K562 (cell line): ENCODE results near the gene LENEP. TPM values are rescaled to one million over a fixed set of nuclear protein-coding genes. Genes with fewer than 3 reads are reported as not detected.

Experiments
- BRD4 ChIP-seq: fragments of 200-600 bp; sonication (generic); IDR thresholded peaks from 2 replicates; pipeline ENCODE4 v1.6.1; 2017; ENCODE audit warnings: inconsistent platforms
- RBM39 ChIP-seq: fragments of 200-400 bp; formaldehyde crosslinking; optimal IDR thresholded peaks from 2 replicates; pipeline ENCODE3; 2018; ENCODE audit warnings: low read depth, low read length
- SMARCE1 ChIP-seq: fragments of 450-650 bp; IDR thresholded peaks from 2 replicates; pipeline ENCODE4 v1.7.1; 2016; ENCODE audit warnings: mild to moderate bottlenecking
- ZBTB7A ChIP-seq: IDR thresholded peaks from 2 replicates; pipeline ENCODE4 v1.6.1; 2011; ENCODE audit warnings: low read depth, mild to moderate bottlenecking, low read length, moderate library complexity, borderline replicate concordance; ENCODE audit not compliant: control insufficient read depth
- ZNF232 ChIP-seq: sonication (generic); formaldehyde crosslinking; IDR thresholded peaks from 2 replicates; pipeline ENCODE4 v1.8.0; 2022; ENCODE audit warnings: mild to moderate bottlenecking, missing genetic modification reagents
- polyA plus RNA-seq, 8 experiments: library from polyadenylated mRNA; depleted of rRNA in 4 of 8; stranded (reverse) in 5 of 8; unstranded in 3 of 8; fragments of >200 nt; fragmentation: Nextera tagmentation in 2 of 8; fragmentation: Illumina TruSeq in 1 of 8; extraction: Ambion mirVana in 2 of 8; extraction: Trizol in 1 of 8; gene quantifications; 2 replicates each; pipeline versions ENCODE4 v1.2.1 to v1.2.3, GENCODE V29; 2011 to 2014; ENCODE audit warnings: inconsistent platforms in 1 of 8, missing spikeins in 1 of 8
- total RNA-seq, 7 experiments: library from RNA; depleted of rRNA in 6 of 7; stranded (reverse); fragments of >200 nt in 6 of 7; fragmentation: Illumina TruSeq in 2 of 7; extraction: Trizol in 2 of 7; gene quantifications; 2 replicates each; pipeline versions ENCODE4 v1.2.1 to v1.2.3, GENCODE V29; 2011 to 2021; ENCODE audit warnings: low replicate concordance in 1 of 7
- TF ChIP-seq, protein P1 (sequence below), 2 experiments: IDR thresholded peaks; 2 replicates each; pipeline ENCODE4 v1.6.1; 2011; ENCODE audit warnings: borderline replicate concordance in 1 of 2, control low read depth in 1 of 2, low read depth in 1 of 2, low read length in 1 of 2, mild to moderate bottlenecking in 1 of 2, mixed read lengths in 1 of 2, moderate library complexity in 1 of 2; ENCODE audit not compliant: insufficient read depth in 1 of 2, insufficient read length in 1 of 2, poor library complexity in 1 of 2, severe bottlenecking in 1 of 2; ENCODE audit errors: extremely low read depth in 1 of 2
- TF ChIP-seq, protein P2 (sequence below), 2 experiments: fragments of 150-350 bp in 1 of 2; IDR thresholded peaks; 2 replicates each; pipeline ENCODE4 v1.6.1; 2012 to 2016; ENCODE audit warnings: low read depth in 2 of 2, low read length in 2 of 2, mild to moderate bottlenecking in 1 of 2, moderate library complexity in 1 of 2
- TF ChIP-seq, protein P3 (sequence below), 2 experiments: fragments of 450-650 bp; IDR thresholded peaks; 2 replicates each; pipeline ENCODE4 v1.6.1; 2016; ENCODE audit warnings: mild to moderate bottlenecking in 2 of 2, borderline replicate concordance in 1 of 2, low read depth in 1 of 2, moderate library complexity in 1 of 2

LENEP gene
- total and polyA plus RNA-seq, 9 of the 15 experiments (the other 6 are each of a cell fraction or from before 2014, with no cell fraction given) = 0.23 to 0.87 (median 0.67) TPM; not detected in 5

DNA sequence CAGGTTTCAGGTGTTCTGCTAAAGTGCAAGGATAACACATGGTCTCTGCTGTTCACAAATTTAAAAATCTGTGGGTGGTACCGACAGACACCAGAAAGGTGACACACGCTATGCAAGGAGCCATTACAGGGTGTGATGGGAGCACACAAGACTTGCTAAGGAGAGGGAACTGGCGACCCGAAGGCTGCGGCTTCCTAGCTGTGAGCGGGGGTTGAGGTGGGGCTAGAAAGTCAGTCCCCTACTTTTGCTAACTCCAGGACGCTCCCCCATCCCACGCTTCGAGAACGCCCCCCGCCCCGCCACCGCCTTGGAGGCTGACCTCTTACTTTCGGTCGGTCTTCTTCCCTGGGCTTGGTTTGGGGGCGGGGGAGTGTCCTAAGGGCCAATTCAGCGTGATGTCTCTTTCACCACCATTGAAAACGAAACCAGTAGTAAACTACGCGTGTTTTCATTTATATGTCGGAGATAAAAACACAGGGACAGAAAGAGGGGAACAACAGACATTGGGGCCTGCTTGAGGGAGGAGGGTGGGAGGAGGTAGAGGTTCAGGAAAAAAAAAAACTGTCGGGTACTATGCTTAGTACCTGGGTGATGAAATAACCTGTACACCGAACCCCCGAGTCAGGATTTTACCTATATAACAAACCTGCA, 17.9 kb upstream of the LENEP start (continued):
- TF ChIP-seq ZNF232 (CRISPR knock-in tag) (no peak), SMARCE1 (no peak), RBM39 (no peak), ZBTB7A (peak; percentile 74), BRD4 (peak; percentile 77; the same call in 1 of the 2 replicates)
- TF ChIP-seq, protein P1, sequence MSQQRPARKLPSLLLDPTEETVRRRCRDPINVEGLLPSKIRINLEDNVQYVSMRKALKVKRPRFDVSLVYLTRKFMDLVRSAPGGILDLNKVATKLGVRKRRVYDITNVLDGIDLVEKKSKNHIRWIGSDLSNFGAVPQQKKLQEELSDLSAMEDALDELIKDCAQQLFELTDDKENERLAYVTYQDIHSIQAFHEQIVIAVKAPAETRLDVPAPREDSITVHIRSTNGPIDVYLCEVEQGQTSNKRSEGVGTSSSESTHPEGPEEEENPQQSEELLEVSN (IDR thresholded peaks at IDR 0.05; ENCODE audit: borderline replicate concordance in 1 of 2, extremely low read depth in 1 of 2, insufficient read depth in 1 of 2, insufficient read length in 1 of 2, low read depth in 1 of 2, low read length in 1 of 2, poor library complexity in 1 of 2, severe bottlenecking in 1 of 2) = peak in 1 of 2 experiments; percentile 24
- TF ChIP-seq, protein P2, sequence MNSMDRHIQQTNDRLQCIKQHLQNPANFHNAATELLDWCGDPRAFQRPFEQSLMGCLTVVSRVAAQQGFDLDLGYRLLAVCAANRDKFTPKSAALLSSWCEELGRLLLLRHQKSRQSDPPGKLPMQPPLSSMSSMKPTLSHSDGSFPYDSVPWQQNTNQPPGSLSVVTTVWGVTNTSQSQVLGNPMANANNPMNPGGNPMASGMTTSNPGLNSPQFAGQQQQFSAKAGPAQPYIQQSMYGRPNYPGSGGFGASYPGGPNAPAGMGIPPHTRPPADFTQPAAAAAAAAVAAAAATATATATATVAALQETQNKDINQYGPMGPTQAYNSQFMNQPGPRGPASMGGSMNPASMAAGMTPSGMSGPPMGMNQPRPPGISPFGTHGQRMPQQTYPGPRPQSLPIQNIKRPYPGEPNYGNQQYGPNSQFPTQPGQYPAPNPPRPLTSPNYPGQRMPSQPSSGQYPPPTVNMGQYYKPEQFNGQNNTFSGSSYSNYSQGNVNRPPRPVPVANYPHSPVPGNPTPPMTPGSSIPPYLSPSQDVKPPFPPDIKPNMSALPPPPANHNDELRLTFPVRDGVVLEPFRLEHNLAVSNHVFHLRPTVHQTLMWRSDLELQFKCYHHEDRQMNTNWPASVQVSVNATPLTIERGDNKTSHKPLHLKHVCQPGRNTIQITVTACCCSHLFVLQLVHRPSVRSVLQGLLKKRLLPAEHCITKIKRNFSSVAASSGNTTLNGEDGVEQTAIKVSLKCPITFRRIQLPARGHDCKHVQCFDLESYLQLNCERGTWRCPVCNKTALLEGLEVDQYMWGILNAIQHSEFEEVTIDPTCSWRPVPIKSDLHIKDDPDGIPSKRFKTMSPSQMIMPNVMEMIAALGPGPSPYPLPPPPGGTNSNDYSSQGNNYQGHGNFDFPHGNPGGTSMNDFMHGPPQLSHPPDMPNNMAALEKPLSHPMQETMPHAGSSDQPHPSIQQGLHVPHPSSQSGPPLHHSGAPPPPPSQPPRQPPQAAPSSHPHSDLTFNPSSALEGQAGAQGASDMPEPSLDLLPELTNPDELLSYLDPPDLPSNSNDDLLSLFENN (IDR thresholded peaks at IDR 0.05; ENCODE audit: low read depth in 2 of 2, low read length in 2 of 2) = no peak
- TF ChIP-seq, protein P3, sequence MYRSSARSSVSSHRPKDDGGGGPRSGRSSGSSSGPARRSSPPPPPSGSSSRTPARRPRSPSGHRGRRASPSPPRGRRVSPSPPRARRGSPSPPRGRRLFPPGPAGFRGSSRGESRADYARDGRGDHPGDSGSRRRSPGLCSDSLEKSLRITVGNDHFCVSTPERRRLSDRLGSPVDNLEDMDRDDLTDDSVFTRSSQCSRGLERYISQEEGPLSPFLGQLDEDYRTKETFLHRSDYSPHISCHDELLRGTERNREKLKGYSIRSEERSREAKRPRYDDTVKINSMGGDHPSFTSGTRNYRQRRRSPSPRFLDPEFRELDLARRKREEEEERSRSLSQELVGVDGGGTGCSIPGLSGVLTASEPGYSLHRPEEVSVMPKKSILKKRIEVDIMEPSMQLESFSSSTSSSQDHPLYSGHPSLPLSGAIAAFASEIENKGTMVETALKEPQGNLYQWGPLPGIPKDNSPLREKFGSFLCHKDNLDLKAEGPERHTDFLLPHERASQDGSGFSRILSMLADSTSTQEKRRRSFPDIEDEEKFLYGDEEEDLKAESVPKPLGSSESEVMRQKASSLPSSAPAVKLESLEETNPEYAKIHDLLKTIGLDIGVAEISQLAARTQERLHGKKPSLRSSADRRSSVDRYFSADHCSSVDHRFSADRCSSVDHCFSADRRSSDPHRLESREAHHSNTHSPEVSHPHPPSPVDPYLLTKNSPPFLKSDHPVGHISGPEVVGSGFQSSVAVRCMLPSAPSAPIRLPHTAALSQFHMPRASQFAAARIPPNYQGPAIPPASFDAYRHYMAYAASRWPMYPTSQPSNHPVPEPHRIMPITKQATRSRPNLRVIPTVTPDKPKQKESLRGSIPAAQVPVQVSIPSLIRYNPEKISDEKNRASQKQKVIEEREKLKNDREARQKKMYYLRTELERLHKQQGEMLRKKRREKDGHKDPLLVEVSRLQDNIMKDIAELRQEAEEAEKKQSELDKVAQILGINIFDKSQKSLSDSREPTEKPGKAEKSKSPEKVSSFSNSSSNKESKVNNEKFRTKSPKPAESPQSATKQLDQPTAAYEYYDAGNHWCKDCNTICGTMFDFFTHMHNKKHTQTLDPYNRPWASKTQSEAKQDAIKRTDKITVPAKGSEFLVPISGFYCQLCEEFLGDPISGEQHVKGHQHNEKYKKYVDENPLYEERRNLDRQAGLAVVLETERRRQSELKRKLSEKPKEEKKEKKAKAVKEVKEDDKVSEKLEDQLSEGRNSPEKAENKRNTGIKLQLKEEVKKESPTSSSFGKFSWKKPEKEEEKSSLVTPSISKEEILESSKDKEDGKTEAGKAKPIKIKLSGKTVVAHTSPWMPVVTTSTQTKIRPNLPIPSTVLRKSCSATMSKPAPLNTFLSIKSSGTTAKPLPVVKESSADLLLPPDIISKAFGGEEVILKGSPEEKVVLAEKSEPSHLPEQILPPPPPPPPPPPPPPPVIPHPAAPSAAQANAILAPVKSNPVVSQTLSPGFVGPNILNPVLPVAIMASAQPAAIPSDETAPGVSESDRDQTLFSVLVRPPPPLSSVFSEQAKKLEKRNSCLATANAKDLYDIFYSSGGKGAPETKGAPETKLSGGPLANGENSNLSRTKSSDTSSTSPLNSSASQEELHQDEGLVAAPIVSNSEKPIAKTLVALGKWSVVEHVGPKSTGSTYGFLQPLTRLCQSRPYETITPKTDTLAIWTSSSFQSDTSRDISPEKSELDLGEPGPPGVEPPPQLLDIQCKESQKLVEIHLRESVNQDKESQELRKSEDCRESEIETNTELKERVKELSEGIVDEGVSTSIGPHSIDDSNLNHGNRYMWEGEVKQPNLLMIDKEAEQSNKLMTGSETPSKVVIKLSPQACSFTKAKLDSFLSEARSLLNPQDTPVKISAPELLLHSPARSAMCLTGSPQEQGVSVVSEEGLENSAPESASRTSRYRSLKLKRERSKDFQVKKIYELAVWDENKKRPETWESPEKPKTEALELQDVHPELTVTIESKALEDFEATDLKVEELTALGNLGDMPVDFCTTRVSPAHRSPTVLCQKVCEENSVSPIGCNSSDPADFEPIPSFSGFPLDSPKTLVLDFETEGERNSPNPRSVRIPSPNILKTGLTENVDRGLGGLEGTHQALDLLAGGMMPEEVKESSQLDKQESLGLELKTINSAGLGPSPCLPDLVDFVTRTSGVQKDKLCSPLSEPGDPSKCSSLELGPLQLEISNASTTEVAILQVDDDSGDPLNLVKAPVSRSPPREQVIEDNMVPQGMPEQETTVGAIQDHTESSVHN (IDR thresholded peaks at IDR 0.05; ENCODE audit: borderline replicate concordance in 1 of 2, low read depth in 1 of 2) = no peak
